Pons (tissue), 1 donor: ENCODE results near the gene PSMB7.
A peak's percentile ranks its signal among the peaks of the same experiment; 100 is the strongest.
"Not testable (repeated sequence)": the region's sequence is repeated elsewhere in the genome, so short reads cannot be mapped to it uniquely, and the experiment has no call there.

Experiments
- DNase-seq: peaks from one replicate; pipeline ENCODE4 v3.0.0-alpha.2; 2016; ENCODE audit warnings: low spot score

Gene PSMB7

GRCh38 chr9:124442826-124443225, 27.6 kb upstream of the PSMB7 start:
- DNase-seq, result no peak

GRCh38 chr9:124442379-124442778, 27.1 kb upstream of the PSMB7 start:
- DNase-seq, result no peak

GRCh38 chr9:124441291-124441690, 26.0 kb upstream of the PSMB7 start:
- DNase-seq, result no peak

- no peak for DNase-seq
These were observed 25.5 kb upstream of the PSMB7 start for GRCh38 chr9:124440786-124441185.

- DNase-seq, result no peak
These were observed 24.5 kb upstream of the PSMB7 start for GRCh38 chr9:124439686-124440243.

GRCh38 chr9:124439086-124439485, 23.8 kb upstream of the PSMB7 start:
- no peak for DNase-seq

- no peak for DNase-seq
These were observed 22.8 kb upstream of the PSMB7 start for GRCh38 chr9:124438091-124438490.

- no peak for DNase-seq
These were observed 21.8 kb upstream of the PSMB7 start for GRCh38 chr9:124437086-124437485.

- DNase-seq, result no peak
These were observed 21.1 kb upstream of the PSMB7 start for GRCh38 chr9:124436320-124436719.

- DNase-seq, result no peak
These were observed 14.3 kb upstream of the PSMB7 start for GRCh38 chr9:124429530-124429867.

GRCh38 chr9:124428751-124429529, 13.7 kb upstream of the PSMB7 start:
- peak; percentile 37 for DNase-seq

- no peak for DNase-seq
These were observed 12.0 kb upstream of the PSMB7 start for GRCh38 chr9:124427281-124427680.

- no peak for DNase-seq
These were observed 11.1 kb upstream of the PSMB7 start for GRCh38 chr9:124426361-124426760.

- DNase-seq, result not testable (repeated sequence)
These were observed 10.5 kb upstream of the PSMB7 start for GRCh38 chr9:124425733-124426132.

GRCh38 chr9:124423591-124423990, 8.3 kb upstream of the PSMB7 start:
- DNase-seq, result no peak

GRCh38 chr9:124423155-124423554, 7.9 kb upstream of the PSMB7 start:
- no peak for DNase-seq

- DNase-seq, result no peak
These were observed 5.8 kb upstream of the PSMB7 start for GRCh38 chr9:124420991-124421543.

GRCh38 chr9:124419832-124420489, 4.7 kb upstream of the PSMB7 start:
- DNase-seq, result no peak

GRCh38 chr9:124415852-124416484, 726 bp upstream of the PSMB7 start:
- no peak for DNase-seq

- no peak for DNase-seq
These were observed 630 bp downstream of the PSMB7 start for GRCh38 chr9:124414612-124415011.

GRCh38 chr9:124412228-124412575, 3.0 kb downstream of the PSMB7 start:
- DNase-seq, result no peak

- no peak for DNase-seq
These were observed 3.6 kb downstream of the PSMB7 start for GRCh38 chr9:124411514-124412227.
